Keratinocyte (primary cell): ENCODE results near the gene ADISSP. TPM values are rescaled to one million over a fixed set of nuclear protein-coding genes. Genes with fewer than 3 reads are reported as not detected.
A peak's percentile ranks its signal among the peaks of the same experiment; 100 is the strongest.

ENCODE experiments used
- DNase-seq: peaks from one replicate; pipeline ENCODE4 v3.0.0-alpha.2; 2011; ENCODE audit warnings: low read depth, missing footprints, low spot score
- FAIRE-seq: peaks from 2 replicates; lab custom pipeline; 2011; peaks lifted over from hg19 to GRCh38; lab: Jason Lieb, UNC
- H2AFZ ChIP-seq: 2 replicates; pipeline ENCODE4 v1.6.0; 2012; ENCODE audit warnings: low read length, control low read depth, inconsistent platforms; ENCODE audit not compliant: control insufficient read depth
- H3K27ac ChIP-seq: 2 replicates; pipeline ENCODE4 v1.5.1; 2011; ENCODE audit warnings: low read length; ENCODE audit not compliant: control insufficient read depth, insufficient read depth
- H3K27me3 ChIP-seq: 3 replicates; pipeline ENCODE4 v1.6.0; 2011; ENCODE audit warnings: low read length; ENCODE audit not compliant: control insufficient read depth, insufficient read depth; ENCODE audit errors: extremely low read depth
- H3K36me3 ChIP-seq, 2 experiments: 2 replicates in 1 of 2; 3 replicates in 1 of 2; pipeline ENCODE4 v1.5.1; 2011; ENCODE audit warnings: low read length in 2 of 2, mild to moderate bottlenecking in 1 of 2; ENCODE audit not compliant: control insufficient read depth in 2 of 2, insufficient read depth in 2 of 2; ENCODE audit errors: extremely low read depth in 1 of 2
- H3K4me1 ChIP-seq: 3 replicates; pipeline ENCODE4 v1.5.1; 2011; ENCODE audit warnings: low read length; ENCODE audit not compliant: control insufficient read depth, insufficient read depth; ENCODE audit errors: extremely low read depth
- H3K4me2 ChIP-seq: 3 replicates; pipeline ENCODE4 v1.6.0; 2011; ENCODE audit warnings: low read depth, low read length; ENCODE audit not compliant: control insufficient read depth, insufficient read depth; ENCODE audit errors: extremely low read depth
- H3K4me3 ChIP-seq, 3 experiments: fragments of 200-600 bp in 1 of 3; sonication (generic) in 1 of 3; 2 replicates in 2 of 3; 3 replicates in 1 of 3; pipeline ENCODE4 v1.5.1; 2011 to 2016; ENCODE audit warnings: low read length in 3 of 3, mild to moderate bottlenecking in 3 of 3, control low read depth in 2 of 3, inconsistent platforms in 1 of 3, low read depth in 1 of 3, mixed read lengths in 1 of 3, mixed run types in 1 of 3, moderate library complexity in 1 of 3; ENCODE audit not compliant: control insufficient read depth in 2 of 3, insufficient read depth in 2 of 3; ENCODE audit errors: extremely low read depth in 1 of 3
- H3K79me2 ChIP-seq: 2 replicates; pipeline ENCODE4 v1.6.0; 2012; ENCODE audit warnings: low read length; ENCODE audit not compliant: control insufficient read depth, insufficient read depth
- H3K9ac ChIP-seq: 3 replicates; pipeline ENCODE4 v1.6.0; 2011; ENCODE audit warnings: low read length; ENCODE audit not compliant: control insufficient read depth, insufficient read depth; ENCODE audit errors: extremely low read depth
- H3K9me1 ChIP-seq: 3 replicates; pipeline ENCODE4 v1.6.0; 2011; ENCODE audit warnings: low read length; ENCODE audit not compliant: control insufficient read depth, insufficient read depth; ENCODE audit errors: extremely low read depth
- H3K9me3 ChIP-seq: 2 replicates; pipeline ENCODE4 v1.5.1; 2012; ENCODE audit warnings: low read depth, low read length; ENCODE audit not compliant: control insufficient read depth
- H4K20me1 ChIP-seq: 3 replicates; pipeline ENCODE4 v1.6.0; 2011; ENCODE audit warnings: low read length; ENCODE audit not compliant: control insufficient read depth, insufficient read depth; ENCODE audit errors: extremely low read depth
- CTCF ChIP-seq, 3 experiments: IDR thresholded peaks in 1 of 3; conservative IDR thresholded peaks in 1 of 3; optimal IDR thresholded peaks in 1 of 3; 2 replicates in 2 of 3; 3 replicates in 1 of 3; pipeline versions ENCODE3 to v1.5.1; 2011; ENCODE audit warnings: low read length in 3 of 3, mild to moderate bottlenecking in 3 of 3, moderate library complexity in 2 of 3, control low read depth in 1 of 3, inconsistent platforms in 1 of 3; ENCODE audit not compliant: insufficient read depth in 2 of 3; ENCODE audit errors: extremely low read depth in 1 of 3
- EZH2 ChIP-seq: IDR thresholded peaks from one replicate; pipeline ENCODE4 v1.6.1; 2012; ENCODE audit warnings: inconsistent platforms, mild to moderate bottlenecking, low read length, moderate library complexity
- dilution Hi-C: fragments of 300-500 bp; cut with MboI; formaldehyde crosslinking; loops from one replicate; pipeline ENCODE4 v1.7.0; 2020; ENCODE audit warnings: low sequenced_read_pairs; ENCODE audit not compliant: extremely low pct_ligation_motif_present
- polyA plus RNA-seq, 5 experiments: library from polyadenylated mRNA; depleted of rRNA in 3 of 5; stranded (reverse) in 3 of 5; stranded (forward) in 1 of 5; unstranded in 1 of 5; fragments of >200 nt; gene quantifications; 1 replicate in 1 of 5; 2 replicates in 3 of 5; 3 replicates in 1 of 5; pipeline versions ENCODE4 v1.2.1 to v1.2.3, GENCODE V29; 2011 to 2012; ENCODE audit warnings: missing spikeins in 2 of 5, low read depth in 1 of 5, low replicate concordance in 1 of 5

The ADISSP gene
- polyA plus RNA-seq, 1 donor (not counting 4 experiments of a cell fraction or from before 2014, with no cell fraction given) = 28.2 TPM

DNA sequence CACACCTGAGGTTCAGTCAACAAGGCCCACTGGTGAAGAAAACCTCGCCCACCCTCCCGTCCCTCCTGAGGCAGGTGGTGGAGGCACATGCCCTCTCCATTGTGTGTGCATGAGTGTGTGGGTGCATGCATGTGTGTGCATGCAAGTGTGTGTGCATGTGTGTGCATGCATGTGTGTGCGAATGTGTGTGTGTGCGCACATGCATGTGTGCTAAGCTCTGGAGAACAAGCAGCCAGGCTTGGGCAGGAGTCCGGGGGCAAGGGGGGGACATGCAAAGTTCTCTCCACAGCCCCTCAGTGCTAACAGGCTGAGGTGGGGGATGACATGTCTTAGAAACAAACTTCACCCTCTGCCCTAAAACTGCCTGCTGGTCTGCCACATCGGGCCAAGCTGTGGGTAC lies 38.2 kb downstream of the ADISSP start:
- Histone ChIP-seq H3K36me3 (no peaks in the 10 kb centered on the region), H3K9me3 (no peaks in the 10 kb centered on the region), H3K79me2 (no peaks in the 10 kb centered on the region), H4K20me1 (no peaks in the 10 kb centered on the region), H3K9ac (no peak overlapping the region), H3K27ac (no peak overlapping the region), H3K9me1 (no peaks in the 10 kb centered on the region), H3K27me3 (peaks cover 14% of the 10 kb centered on the region), H3K4me2 (no peak overlapping the region), H3K4me1 (peaks cover 21% of the 10 kb centered on the region), H2AFZ (no peak overlapping the region), H3K4me3 (no peak overlapping the region)
- no peak for DNase-seq
- dilution Hi-C loops = no loop called here
- no peak for TF ChIP-seq CTCF (optimal IDR thresholded peaks at IDR 0.05 in 1 of 3, IDR thresholded peaks at IDR 0.05 in 1 of 3, conservative IDR thresholded peaks at IDR 0.05 in 1 of 3; ENCODE audit: extremely low read depth in 1 of 3, insufficient read depth in 2 of 3, low read length in 3 of 3)
- TF ChIP-seq EZH2 = no peak
- FAIRE-seq = no peak

GRCh38 chr20:3728876-3729275 lies 38.7 kb downstream of the ADISSP start:
- no peak overlapping the region for H3K27ac ChIP-seq
- no peak overlapping the region for H3K4me2 ChIP-seq
- peak; percentile 59 for FAIRE-seq
- peaks cover 14% of the 10 kb centered on the region for H3K27me3 ChIP-seq
- no peak overlapping the region for H3K9ac ChIP-seq
- no peaks in the 10 kb centered on the region for H3K79me2 ChIP-seq
- no peaks in the 10 kb centered on the region for H4K20me1 ChIP-seq
- no peaks in the 10 kb centered on the region for H3K9me1 ChIP-seq
- dilution Hi-C loops = no loop called here
- no peak overlapping the region for H2AFZ ChIP-seq
- peaks cover 21% of the 10 kb centered on the region for H3K4me1 ChIP-seq
- DNase-seq = no peak
- TF ChIP-seq CTCF (optimal IDR thresholded peaks at IDR 0.05 in 1 of 3, IDR thresholded peaks at IDR 0.05 in 1 of 3, conservative IDR thresholded peaks at IDR 0.05 in 1 of 3; ENCODE audit: extremely low read depth in 1 of 3, insufficient read depth in 2 of 3, low read length in 3 of 3) (no peak), EZH2 (no peak)
- H3K4me3 ChIP-seq = no peak overlapping the region
- H3K36me3 ChIP-seq = no peaks in the 10 kb centered on the region
- no peaks in the 10 kb centered on the region for H3K9me3 ChIP-seq
